ENCODE data around the gene SLC23A3. TPM values are rescaled to one million over a fixed set of nuclear protein-coding genes. Genes with fewer than 3 reads are reported as not detected.

Gene SLC23A3
- total and polyA plus RNA-seq, 9 of the 15 experiments (the other 6 are each of a cell fraction or from before 2014, with no cell fraction given), result 0.06 to 0.64 (median 0.16) TPM

GRCh38 chr2:219218732-219219701 lies 49.2 kb upstream of the SLC23A3 start, which contains the start of gene ABCB6 (continued):
- TF ChIP-seq RAD51 (IDR thresholded peaks at IDR 0.05; ENCODE audit: borderline replicate concordance, low read depth) (peak; percentile 96), KDM5B (IDR thresholded peaks at IDR 0.05; ENCODE audit: insufficient replicate concordance, low read depth, low read length) (peak; percentile 70), SP1 (CRISPR knock-in tag; IDR thresholded peaks at IDR 0.05) (peak; percentile 87), CREB1 (IDR thresholded peaks at IDR 0.05) (peak; percentile 56; the same call in 1 of the 2 replicates), CREB1 (CRISPR knock-in tag; IDR thresholded peaks at IDR 0.05) (peak; percentile 0; the same call in 1 of the 2 replicates), POLR2AphosphoS2 (IDR thresholded peaks at IDR 0.05; ENCODE audit: low read length) (peak; percentile 93), RUNX1 (IDR thresholded peaks at IDR 0.05; ENCODE audit: low read depth) (0 out of 2 replicates have a peak, but pooled peaks have one; percentile 21), CBFA2T2 (conservative IDR thresholded peaks at IDR 0.05) (peak; percentile 76), ZNF277 (CRISPR knock-in tag; IDR thresholded peaks at IDR 0.05; ENCODE audit: borderline replicate concordance) (no peak), SMAD3 (CRISPR knock-in tag; conservative IDR thresholded peaks at IDR 0.05) (no peak), ZBTB11 (CRISPR knock-in tag; IDR thresholded peaks at IDR 0.05) (0 out of 6 replicates have a peak, but pooled peaks of 1 of the 3 experiments have one; percentile 22), ETS2 (tag; IDR thresholded peaks at IDR 0.05; ENCODE audit: borderline replicate concordance, poor library complexity, severe bottlenecking) (no peak), PCBP1 (IDR thresholded peaks at IDR 0.05; ENCODE audit: low read depth, low read length, poor library complexity, severe bottlenecking) (peak; percentile 25), ZFX (CRISPR knock-in tag; IDR thresholded peaks at IDR 0.05) (peak; percentile 84), SUPT5H (IDR thresholded peaks at IDR 0.05) (peak; percentile 83), ATF3 (IDR thresholded peaks at IDR 0.05) (no peak), ATF3 (CRISPR knock-in tag; conservative IDR thresholded peaks at IDR 0.05) (no peak), EGR1 (conservative IDR thresholded peaks at IDR 0.05) (peak; percentile 66), HNRNPLL (IDR thresholded peaks at IDR 0.05; ENCODE audit: low read depth, low read length, poor library complexity, severe bottlenecking) (no peak), TOE1 (IDR thresholded peaks at IDR 0.05; ENCODE audit: borderline replicate concordance) (peak; percentile 95), TOE1 (CRISPR knock-in tag; IDR thresholded peaks at IDR 0.05; ENCODE audit: borderline replicate concordance, low read depth) (no peak)
